Stimulated activated CD4-positive, alpha-beta T cell treated with anti-CD3 and anti-CD28 coated beads, TNF-alpha, amount 100 ng/mL, for 48 hours (primary cell): ENCODE results near the gene UIMC1.
"Not testable (repeated sequence)": the region's sequence is repeated elsewhere in the genome, so short reads cannot be mapped to it uniquely, and the experiment has no call there.

ENCODE experiments used
- DNase-seq, 3 donors: peaks; one replicate each; pipeline ENCODE4 v3.0.0-alpha.2; 2020; ENCODE audit warnings: low read depth in 3 of 3

Gene UIMC1

DNA sequence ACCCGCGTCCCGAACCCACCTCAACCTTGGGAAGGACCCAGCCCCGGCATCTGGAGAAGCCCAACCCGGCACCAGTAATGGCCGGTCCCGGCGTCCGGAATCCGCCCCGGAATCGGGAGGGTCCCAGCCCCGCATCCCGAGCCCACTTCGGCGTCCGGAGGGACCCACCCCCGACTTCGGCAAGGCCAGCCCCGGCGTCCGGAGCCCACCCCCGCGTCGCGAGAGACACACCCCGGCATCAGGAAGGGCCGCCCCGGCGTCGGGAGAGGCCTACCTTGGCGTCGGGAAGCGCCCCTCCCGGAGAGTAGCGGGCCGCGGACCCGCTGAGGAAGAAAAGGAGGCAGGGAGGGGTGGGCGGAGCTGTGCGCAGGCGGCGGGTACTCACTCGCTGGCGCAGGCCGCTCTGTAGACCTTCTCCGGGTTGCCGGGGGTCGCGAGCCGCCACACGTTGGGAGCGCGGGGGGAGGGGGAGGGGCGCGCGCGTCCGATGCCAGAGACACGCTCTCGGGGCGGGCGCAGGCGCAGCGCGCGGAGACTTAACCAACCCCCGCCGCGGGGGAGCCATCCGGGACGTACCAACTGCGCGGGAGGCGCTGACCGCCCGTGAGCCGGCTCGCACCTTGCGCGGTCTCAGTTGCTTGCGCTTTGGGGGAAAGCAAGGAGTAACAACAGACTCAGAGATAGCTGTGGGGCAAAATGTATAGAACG, at the start of gene UIMC1:
Gene UIMC1, minus strand, starts transcription at position 515 of the 708 bp plus-strand sequence. CDS start 24,164 bp downstream, outside the sequence.
- DNase-seq = peak; percentile 84 to 90 (median 88)

DNA sequence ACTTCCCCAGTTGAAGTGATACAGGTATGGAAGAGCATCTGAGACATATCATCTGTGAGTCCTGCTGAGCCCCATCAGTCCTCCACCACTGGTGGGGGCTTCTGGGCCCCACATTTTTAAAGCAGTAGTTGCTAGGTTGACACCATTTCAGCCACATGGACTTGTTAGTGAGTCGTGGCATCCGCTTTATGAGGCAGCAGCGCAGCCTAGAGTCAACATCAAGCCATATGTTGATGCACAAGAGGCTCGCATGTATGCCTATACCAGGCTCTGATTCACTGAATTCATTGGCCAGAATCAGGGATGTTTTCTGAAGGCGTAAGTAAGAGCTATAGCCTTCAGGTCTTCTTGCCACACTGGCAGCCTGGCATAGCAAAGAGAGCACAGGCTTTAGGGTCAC, 42.7 kb upstream of the UIMC1 start:
- no peak for DNase-seq

DNA sequence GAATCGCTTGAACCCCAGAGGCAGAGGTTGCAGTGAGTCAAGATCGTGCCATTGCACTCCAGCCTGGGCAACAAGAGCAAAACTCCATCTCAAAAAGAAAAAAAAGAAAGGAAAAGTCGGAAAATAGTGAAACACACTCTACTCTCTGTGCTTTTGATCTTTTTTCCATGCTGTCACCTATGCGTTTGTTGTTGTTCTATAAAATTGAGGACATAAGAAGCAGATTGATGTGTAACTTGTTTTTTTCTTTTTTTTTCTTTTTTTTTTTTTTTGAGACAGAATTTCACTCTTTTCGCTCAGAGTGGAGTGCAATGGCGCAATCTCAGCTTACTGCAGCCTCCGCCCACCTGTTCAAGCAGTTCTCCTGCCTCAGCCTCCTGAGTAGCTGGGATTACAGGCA, 42.0 kb upstream of the UIMC1 start:
- DNase-seq = not testable (repeated sequence)

DNA sequence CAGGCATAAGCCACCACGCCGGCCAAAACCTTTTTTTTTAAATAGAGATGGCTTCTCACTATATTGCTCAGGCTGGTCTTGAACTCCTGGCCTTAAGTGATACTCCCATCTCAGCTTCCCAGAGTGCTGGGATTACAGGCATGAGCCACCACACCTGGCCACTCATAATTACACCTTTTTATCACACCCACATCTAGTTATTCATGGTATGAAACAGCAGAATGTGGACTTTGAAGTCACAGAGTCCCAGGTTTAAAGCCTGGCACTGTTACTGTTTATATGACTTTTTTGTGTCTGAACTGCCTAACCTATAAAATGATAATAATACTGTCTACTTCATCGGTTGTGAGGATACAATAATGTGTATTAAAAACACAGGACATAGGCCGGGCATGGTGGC, 39.1 kb upstream of the UIMC1 start:
- DNase-seq = no peak

DNA sequence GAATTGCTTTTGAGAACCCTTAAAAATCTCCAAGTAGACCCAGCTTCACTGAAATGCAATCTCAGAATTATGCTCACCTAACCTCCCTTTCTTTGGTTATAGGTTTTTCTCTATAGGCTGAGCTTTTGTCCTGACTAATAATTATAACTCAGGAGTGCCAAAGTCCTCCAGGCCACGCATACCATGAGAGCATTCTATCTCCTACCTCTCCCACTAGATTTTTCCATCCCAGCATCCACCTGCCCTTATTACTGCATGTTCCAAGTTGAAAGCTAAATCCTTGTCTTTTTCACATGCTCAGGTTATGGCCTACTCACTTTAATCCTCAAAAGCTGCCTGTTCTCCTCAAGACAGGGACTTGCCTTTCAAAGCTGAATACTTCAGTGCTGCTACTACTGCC, 38.1 kb upstream of the UIMC1 start:
- no peak for DNase-seq

DNA sequence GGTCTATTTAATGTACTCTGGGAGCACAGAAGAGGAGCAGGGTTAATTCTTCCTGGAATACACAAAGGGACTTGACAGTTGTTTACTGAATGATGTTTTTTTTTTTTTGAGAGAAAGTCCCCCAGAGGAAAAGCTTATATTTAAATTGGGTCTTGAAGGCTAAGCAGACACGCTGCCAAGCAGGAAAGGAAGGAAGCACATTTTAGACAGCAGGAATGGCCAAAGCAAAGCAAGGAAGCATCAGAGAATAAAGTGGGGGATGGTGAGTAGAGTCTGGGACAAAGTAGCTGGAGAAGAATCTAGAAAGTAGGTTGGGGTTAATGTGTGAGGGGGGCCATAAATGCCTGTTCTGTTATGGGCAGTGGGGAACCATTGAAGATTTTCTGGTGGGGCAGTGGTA, 37.4 kb upstream of the UIMC1 start:
- DNase-seq = no peak

DNA sequence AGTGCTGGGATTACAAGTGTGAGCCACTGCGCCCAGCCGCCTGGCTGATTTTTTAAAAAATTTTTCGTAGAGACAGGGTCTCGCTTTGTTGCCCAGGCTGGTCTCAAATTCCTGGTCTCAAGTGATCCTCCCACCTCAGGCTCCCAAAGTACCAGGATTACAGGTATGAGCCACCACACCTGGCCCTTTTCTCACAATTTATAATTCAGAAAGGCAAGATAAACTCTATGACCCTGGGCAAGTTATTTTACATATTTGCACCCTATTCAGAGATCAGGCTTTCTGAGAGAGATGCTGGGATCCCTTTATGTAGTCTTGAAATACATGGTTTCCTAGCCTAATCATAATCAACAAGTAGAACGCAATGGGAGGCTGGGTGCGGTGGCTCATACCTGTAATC, 36.5 kb upstream of the UIMC1 start:
- DNase-seq = no peak

DNA sequence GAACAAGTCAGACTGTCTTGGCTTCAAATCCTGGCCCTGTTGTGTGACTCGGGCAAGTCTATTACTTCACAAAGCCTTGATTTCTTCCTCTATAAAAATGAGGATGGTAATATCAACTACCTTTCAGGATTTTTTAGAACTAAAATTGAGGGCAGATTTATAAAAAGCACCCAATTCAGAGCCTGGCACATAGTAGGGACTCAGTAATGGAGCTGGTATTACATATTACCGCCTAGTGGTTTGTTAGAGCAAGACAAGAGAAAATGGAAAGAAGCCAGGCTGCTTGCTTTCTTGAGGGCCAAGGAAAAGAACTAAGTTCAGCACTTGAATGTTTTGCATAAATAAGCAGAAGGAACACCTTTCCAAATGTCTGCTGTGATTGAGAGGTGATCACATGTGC, 35.4 kb upstream of the UIMC1 start:
- DNase-seq = no peak

DNA sequence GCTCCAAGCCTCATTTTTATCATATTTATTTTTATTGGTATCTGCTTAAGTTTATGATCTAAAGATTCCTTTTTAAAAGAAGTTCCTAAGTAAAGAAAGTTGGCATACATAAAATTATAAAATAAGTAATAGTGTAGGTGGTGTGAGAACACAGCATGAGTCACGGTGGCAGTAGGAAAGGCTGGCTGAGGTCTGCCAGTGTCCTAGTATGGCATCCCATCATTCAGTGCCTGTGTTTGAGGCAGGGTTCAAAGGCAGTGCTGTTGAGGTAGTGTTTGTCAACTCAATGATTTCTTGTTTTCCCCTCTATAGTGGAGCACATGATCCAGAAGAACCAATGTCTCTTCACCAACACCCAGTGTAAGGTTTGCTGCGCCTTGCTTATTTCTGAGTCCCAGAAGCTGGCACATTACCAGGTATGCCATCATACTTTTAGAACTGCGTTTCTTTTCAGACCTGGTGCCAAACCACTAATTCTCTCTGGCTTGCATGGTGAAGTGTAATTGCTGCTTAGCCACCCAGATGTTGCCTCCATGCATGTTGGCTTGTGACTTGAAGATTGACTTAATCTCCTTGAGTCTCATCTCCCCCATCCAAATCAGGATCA, 34.3 kb upstream of the UIMC1 start:
- DNase-seq = no peak

DNA sequence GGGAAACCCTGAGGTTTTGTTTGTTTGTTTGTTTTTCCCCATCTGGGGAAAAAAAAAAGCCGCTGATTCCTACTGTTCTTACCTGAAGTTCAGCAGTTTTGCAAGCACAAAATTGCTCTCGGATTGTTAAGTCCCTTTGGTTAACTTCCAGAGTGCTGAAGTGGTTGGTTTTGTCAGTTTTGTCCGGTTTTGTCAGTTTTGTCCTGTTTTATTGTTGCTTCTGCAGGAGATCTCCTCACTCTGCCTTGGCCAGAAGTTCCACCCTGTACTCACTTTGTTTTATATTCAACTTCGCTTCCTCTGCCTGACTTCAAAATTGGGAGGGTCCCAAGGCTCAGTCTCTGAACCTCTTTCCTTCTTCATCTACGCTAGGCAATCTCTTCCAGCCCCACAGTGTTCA, 30.3 kb upstream of the UIMC1 start:
- DNase-seq = no peak

DNA sequence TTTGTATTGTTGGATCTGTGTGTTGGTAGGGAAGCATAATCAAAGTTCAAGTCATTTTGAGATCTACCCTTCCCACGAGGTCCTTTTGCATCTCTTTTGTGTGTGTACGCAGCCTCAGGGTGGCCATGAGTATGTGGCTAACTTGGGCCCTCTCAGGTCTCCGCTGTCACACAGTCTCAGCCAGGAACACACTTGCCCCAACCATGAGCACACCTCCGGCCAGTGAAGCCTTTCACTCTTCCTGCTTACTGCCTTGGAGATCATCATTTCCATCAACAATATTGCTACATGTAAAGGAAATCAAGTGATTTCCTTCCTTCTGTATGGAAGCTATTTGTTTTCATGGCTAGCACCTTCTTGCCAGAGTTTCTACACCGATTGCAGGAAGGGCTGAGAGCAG, 29.9 kb upstream of the UIMC1 start:
- DNase-seq = no peak

DNA sequence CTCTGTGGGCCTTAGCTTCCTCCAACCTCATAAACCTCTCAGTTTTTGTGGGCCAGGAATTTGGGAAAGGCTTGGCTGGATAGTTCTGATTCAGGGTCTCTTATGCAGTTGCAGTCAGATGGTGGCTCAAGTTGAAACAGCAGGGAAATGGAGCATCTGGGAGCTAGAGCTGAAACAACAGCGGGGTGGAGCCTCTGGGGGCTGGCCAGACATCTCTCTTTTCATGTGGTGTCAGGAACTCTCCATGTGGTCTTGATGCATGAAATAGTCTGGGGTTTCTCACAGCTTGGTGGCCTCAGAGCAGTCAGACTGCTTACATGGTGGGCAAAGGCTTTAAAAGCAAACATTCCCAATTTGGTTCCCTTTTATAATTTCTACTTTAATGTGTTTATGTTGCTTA, 29.4 kb upstream of the UIMC1 start:
- no peak for DNase-seq

DNA sequence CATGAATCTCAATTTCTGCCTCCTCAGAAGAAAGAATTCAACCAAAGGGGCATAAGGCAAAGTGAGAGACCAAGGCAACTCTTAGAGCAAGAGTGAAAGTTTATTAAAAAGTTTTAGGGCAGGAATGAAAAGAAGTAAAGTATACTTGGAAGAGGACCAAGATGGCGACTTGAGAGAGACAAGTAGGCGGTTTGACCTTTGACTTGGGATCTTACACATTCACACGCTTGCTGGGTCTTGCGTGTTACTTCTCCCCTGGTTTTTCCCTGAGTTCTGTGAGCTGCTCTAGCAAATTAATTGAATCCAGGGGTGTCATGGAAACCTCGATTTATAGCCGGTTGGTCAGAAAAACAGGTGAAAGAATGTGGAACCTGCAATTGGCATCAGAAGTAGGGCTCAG, 22.9 kb upstream of the UIMC1 start:
- DNase-seq = no peak

DNA sequence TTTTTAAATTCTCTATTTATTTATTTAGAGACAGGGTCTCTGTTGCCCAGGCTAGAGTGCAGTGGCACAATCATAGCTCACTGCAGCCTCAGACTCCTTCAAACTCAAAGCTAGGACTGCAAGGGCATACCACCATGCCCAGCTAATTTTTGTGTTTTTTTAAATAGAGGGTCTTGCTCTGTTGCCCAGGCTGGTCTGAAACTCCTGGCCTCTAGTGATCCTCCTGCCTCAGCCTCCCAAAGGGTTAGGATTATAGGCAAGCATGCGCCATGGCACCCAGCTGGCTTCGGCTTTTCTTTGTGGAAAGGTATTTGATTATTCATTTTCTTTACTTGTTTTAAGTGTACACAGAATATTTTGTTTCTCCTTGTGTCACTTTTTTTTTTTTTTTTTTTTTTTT, 21.1 kb upstream of the UIMC1 start:
- DNase-seq = no peak

DNA sequence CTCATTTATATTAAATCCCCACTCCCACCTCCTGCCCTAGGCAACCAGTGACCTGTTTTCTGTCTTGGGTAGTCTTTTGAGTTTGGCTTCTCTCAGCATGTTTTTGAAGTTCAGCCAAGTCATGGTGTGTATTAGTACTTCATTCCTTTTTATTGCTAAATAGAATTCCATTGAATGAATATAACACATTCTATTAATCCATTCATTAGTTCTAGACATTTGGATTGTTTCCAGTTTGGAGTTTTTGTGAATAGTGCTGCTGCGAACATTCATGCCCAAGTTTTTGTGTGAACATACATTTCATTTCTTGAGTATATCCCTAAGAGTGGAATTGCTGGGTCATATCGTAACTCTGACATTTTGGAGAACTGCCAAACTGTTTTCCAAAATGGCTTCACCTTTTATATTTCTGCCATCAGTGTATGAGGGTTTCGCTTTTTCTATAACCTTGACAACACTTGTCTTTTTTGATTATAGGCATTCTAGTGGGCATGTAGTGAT, 18.6 kb upstream of the UIMC1 start:
- no peak for DNase-seq

DNA sequence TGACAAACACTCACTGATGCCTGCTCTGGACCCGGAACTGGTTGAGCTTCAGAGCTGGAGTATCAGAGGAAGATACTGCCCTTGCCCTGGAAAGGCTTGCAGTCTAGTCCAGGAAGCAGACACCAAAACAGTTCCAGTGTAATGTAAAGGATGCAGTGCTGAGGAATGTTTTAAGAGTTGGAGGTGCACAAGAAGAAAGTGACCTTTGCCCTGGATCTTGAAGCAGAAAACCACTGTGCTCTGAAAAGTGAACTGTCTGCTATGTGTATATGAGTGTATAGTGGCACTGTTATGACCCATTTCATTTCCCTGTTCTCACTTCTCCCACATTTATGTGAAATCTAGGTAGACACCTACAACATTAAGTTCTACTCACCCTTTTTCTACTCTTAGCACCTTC, 18.0 kb upstream of the UIMC1 start:
- DNase-seq = no peak

DNA sequence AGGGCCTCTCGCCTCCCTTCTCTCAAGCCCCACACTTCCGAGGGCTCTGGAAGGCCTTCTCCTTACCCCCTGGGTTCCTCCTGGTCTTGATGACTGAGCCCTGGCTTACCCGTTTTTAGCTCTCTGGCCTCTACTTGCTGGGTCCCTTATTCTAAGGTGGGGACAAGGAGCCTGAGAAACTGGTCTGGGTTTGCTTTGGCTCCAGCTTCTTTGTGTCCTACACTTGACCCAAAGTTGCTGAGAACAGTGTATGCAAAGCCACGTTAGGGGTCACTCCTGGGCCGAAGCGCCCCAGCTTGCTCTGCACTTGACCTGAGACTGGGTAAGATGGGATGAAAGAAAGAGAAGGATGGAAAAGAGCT, 16.7 kb upstream of the UIMC1 start:
- DNase-seq = peak in 1 of 3 donors; percentile 6

DNA sequence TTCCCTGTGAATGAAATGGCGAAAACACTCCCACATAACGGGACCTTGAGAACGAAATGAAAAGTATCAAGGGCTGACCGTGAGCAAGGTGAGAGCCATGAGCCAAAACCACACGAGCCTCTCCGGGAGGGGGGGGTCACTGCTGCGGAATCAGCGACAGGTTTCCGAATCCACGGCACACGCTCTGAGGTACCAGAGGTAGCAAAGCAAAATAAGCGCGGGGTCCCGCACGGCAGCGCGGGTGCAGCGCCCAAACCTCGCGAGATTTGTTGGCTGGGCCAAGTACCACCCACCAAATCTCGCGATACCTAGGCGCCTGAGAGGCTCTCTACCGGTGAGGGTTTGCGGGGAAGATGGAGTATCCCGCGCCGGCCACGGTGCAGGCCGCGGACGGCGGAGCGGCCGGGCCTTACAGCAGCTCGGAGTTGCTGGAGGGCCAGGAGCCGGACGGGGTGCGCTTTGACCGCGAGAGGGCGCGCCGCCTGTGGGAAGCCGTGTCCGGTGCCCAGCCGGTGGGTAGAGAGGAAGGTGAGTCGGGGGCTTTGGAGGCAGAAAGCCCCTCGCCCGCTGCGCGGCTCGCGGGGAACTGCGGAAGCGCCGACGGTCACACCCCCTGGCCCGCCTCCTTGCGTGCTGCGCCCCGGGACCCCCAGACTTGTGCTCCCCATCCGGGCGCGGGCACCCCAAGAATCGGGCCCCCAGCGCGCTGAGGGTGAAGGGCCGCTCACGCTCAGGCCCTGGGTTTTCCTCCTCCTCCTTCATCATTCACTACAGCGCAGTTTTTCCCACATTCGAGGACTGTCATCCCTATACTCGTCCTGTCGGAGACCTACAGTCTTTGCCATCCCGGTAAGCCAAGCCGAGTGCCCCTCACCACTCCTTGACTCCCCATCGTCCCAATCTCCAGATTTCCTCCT, 16.1 kb upstream of the UIMC1 start, which contains the start of gene ZNF346:
Gene ZNF346, plus strand, starts transcription at position 311 of the 917 bp plus-strand sequence. Its CDS starts 43 bp downstream, at position 354.
- DNase-seq = peak; percentile 85 to 93 (median 87)

DNA sequence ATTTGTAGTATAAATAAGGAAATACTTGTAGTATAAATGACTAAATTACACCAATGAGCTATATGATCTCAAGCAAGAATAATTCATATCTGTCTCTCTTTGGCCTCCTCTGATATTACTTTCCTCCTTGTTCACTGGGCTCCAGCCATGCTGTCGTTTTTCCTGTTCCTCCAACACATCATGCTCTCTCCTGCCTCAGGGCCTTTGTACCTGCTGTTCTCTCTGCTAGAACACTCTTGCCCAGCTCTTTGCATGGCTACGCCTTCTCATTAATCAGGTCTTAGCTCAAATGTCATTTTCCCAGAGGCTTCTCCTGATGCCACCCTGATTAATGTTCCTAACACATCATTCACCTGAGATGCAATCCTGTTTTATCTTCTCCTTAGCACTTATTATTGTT, 13.5 kb upstream of the UIMC1 start:
- DNase-seq = no peak

DNA sequence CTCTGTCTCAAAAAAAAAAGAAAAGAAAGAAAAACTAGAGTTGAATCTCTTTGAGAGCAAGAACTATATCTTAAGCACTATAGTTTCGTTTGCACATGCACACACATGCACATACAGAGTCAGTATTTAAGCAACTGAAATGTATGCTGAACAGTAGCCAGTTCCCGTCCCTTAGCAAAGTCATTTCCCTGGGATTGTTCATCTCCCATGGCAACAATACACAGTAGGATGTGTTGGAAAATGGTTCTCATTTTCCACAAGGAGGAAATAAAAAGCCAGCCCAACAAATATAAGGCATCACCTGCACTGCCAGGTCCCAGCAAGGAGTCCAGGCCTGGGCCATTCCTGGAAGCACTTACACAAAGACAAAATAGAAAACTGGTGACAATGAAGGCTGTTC, 11.8 kb upstream of the UIMC1 start:
- no peak for DNase-seq

DNA sequence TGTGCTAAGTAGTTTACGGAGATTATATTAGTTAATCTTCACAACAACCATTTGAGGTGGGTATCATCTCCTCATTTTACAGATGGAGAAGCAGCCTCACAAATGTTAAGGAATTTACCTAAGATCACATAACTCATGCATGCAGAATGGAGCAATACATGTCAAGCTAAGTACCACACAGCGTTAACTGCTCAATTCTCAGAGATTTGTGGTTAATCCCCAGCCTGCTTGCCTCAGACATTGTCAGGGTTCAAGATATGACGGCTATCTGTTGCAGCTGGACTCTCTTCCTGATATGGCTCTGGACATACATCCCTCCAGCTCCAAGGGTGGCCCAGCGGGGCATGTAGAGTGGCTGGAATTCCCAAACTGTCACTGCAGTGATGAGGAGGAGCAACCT, 8.6 kb upstream of the UIMC1 start:
- DNase-seq = no peak

DNA sequence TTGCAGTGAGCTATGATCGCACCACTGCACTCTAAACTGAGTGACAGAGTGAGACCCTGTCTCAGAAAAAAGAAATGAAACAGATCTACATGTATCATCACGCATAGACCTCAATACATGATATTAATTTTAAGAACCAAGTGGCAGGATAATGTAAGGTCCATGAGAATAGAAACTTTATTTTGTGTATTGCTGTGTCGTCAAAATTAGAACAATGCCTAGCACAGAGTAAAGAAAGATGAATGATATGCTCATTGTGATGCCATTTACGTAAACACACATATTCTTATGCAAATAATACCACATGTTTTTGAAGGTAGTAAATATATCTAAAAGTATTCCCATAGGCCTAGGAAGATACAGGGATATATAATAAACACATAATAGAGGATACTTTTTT, 3.6 kb upstream of the UIMC1 start:
- DNase-seq = no peak

DNA sequence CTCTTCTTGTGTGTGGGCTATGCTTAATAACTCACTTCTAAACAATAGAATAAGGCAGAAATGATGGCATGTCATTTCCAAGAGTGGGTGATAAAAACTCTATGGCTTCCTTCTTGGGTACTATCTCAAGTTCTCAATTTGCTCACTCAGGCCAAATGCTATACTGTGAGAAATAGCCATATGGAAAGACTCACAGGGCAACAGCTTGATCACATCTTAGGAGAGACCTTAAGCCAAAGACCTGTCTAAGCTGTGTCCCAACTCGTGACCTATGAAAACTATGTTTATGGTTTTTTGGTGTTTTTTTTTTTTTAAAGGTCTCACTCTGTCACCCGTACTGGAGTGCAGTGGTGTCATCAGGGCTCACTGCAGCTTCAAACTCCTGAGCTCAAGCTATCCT, 2.1 kb upstream of the UIMC1 start:
- no peak for DNase-seq
